GM12878 (cell line): ENCODE measurements around the gene IGFALS.

ENCODE experiments used
- RFX5 ChIP-seq: IDR thresholded peaks from 2 replicates; pipeline ENCODE4 v1.6.1; 2011; ENCODE audit warnings: low read depth, low read length, improper control_type of control experiment
- TF ChIP-seq, protein P1 (sequence below): IDR thresholded peaks from 2 replicates; pipeline ENCODE4 v1.6.1; 2012; ENCODE audit warnings: low read depth, low read length, improper control_type of control experiment

DNA sequence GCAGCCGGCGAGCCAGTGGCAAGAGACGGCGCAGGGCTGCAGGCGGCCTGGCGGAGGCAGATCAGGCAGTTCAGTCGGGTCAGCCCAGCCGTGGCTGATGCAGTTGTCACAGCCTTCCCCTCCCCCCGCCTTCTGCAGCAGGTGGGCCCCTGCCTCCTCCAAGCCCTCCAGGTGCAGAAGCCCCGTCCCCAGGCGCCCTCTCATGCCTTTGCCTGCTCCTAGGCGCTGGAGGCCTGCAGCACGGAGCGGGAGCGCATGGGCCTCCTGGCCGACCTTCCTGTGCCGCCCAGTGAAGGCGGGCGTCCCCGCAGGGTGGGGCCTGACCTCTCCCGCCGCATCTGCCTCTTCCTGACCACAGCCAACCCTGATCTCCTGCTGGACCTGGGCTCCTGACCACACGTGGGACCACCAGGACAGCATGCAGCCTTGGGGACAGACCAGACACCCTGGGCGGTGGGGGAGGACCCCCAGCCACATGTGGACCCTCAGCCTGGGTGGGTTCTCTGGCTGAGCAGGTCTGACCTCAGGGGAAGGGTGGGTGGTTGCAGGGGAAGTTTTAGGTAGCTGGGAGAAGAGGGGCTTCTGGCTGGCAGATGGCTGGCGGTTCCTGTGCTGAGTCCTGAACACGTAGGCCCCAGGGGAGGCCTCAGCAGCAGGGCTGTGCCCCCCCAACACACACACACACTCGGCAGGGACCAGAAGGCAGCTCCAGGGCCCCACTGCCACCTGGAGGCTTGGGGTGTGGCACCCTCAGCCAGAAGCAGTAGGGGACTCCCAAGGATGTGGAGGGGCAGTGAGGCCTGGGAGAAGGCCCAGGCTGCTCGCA is 17.4 kb downstream of the IGFALS start:
- TF ChIP-seq, protein P1, sequence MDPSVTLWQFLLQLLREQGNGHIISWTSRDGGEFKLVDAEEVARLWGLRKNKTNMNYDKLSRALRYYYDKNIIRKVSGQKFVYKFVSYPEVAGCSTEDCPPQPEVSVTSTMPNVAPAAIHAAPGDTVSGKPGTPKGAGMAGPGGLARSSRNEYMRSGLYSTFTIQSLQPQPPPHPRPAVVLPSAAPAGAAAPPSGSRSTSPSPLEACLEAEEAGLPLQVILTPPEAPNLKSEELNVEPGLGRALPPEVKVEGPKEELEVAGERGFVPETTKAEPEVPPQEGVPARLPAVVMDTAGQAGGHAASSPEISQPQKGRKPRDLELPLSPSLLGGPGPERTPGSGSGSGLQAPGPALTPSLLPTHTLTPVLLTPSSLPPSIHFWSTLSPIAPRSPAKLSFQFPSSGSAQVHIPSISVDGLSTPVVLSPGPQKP, result no peak
- no peak for TF ChIP-seq RFX5
